DMS79 (cell line): ENCODE measurements around the gene P2RX2.

Source experiments
- DNase-seq: peaks from one replicate; lab custom pipeline; 2025; lab: John Stamatoyannopoulos, UW

P2RX2 gene

GRCh38 chr12:132638541-132639408, 20.2 kb downstream of the P2RX2 start:
- DNase-seq = no peak

- no peak for DNase-seq
These were observed 21.5 kb downstream of the P2RX2 start for GRCh38 chr12:132639956-132640520.

GRCh38 chr12:132640936-132641335, 22.4 kb downstream of the P2RX2 start:
- DNase-seq = no peak

- no peak for DNase-seq
These were observed 23.5 kb downstream of the P2RX2 start for GRCh38 chr12:132641811-132642650.

- DNase-seq = no peak
These were observed 24.6 kb downstream of the P2RX2 start for GRCh38 chr12:132642846-132643835.

GRCh38 chr12:132646850-132647249, 28.3 kb downstream of the P2RX2 start:
- DNase-seq = no peak

- DNase-seq = no peak
These were observed 29.3 kb downstream of the P2RX2 start for GRCh38 chr12:132647858-132648257.

GRCh38 chr12:132648616-132649225, 30.1 kb downstream of the P2RX2 start:
- no peak for DNase-seq

- no peak for DNase-seq
These were observed 30.8 kb downstream of the P2RX2 start for GRCh38 chr12:132649226-132649945.

GRCh38 chr12:132651444-132652100, 33.0 kb downstream of the P2RX2 start:
- DNase-seq = no peak

GRCh38 chr12:132653567-132654290, 35.2 kb downstream of the P2RX2 start:
- DNase-seq = no peak

- DNase-seq = no peak
These were observed 38.6 kb downstream of the P2RX2 start for GRCh38 chr12:132657004-132657727.

GRCh38 chr12:132658149-132658894, 39.7 kb downstream of the P2RX2 start:
- DNase-seq = no peak

- no peak for DNase-seq
These were observed 40.6 kb downstream of the P2RX2 start for GRCh38 chr12:132659146-132659545.

GRCh38 chr12:132660052-132660451, 41.5 kb downstream of the P2RX2 start:
- DNase-seq = no peak

- no peak for DNase-seq
These were observed 42.4 kb downstream of the P2RX2 start for GRCh38 chr12:132660996-132661395.

- no peak for DNase-seq
These were observed 43.4 kb downstream of the P2RX2 start for GRCh38 chr12:132661972-132662371.
